ENCODE data around the gene GTF2F1.

DNA sequence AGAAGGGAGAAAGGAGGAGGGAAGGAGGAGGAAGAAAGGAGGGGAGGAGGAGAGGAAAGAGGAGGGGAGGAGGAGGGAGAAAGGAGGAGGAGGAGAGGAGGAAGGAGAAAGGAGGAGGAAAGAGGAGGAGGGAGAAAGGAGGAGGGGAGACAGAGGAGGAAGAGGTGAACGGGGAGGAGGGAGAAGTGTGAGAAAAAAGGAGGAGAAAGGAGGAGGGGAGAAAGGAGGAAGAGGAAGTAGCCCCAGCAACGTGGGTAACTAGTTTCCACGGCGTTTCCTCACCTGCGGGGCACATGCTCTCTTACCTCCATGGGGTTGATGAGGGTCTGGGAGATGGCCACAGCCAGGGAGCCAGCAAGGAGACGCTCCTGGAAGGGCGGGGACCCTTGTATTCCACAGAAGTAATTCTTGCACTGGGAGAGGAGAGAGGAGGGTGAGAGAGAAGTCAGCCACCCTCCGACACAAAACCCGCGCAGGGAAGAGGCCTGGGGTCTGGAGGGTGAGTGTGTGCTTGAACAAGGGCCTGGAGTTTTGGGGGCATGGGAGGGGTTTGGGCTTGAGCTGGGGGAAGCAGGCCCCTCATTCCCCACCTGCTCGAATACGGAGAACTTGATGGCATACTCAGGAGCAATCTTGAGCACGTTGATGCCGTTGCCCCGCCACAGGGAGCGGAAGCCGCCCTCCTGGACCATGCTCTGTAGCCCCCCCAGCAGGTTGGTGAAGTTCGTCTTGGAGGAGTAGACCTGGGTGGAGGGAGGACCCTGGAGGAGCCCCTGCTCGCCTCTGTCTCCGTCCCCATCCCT is 36.7 kb upstream of the GTF2F1 start:
- TF ChIP-seq, protein P1, sequence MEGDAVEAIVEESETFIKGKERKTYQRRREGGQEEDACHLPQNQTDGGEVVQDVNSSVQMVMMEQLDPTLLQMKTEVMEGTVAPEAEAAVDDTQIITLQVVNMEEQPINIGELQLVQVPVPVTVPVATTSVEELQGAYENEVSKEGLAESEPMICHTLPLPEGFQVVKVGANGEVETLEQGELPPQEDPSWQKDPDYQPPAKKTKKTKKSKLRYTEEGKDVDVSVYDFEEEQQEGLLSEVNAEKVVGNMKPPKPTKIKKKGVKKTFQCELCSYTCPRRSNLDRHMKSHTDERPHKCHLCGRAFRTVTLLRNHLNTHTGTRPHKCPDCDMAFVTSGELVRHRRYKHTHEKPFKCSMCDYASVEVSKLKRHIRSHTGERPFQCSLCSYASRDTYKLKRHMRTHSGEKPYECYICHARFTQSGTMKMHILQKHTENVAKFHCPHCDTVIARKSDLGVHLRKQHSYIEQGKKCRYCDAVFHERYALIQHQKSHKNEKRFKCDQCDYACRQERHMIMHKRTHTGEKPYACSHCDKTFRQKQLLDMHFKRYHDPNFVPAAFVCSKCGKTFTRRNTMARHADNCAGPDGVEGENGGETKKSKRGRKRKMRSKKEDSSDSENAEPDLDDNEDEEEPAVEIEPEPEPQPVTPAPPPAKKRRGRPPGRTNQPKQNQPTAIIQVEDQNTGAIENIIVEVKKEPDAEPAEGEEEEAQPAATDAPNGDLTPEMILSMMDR (IDR thresholded peaks at IDR 0.05; ENCODE audit: low read depth, low read length, missing input control): no peak
- TF ChIP-seq, protein P2, sequence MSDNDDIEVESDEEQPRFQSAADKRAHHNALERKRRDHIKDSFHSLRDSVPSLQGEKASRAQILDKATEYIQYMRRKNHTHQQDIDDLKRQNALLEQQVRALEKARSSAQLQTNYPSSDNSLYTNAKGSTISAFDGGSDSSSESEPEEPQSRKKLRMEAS (IDR thresholded peaks at IDR 0.05): no peak
- no peak for TF ChIP-seq YY1 (IDR thresholded peaks at IDR 0.05)
- no peak for TF ChIP-seq JUND (IDR thresholded peaks at IDR 0.05)
- TF ChIP-seq GABPA (IDR thresholded peaks at IDR 0.05 in 1 of 2, conservative IDR thresholded peaks at IDR 0.05 in 1 of 2): no peak

Measured in liver (tissue), 3 donors.